Adrenal gland (tissue), 5 donors: ENCODE data around the gene OR5AU1.

Experiments used
- POLR2A ChIP-seq, 2 donors: fragments of 450-650 bp; IDR thresholded peaks; one replicate each; pipeline ENCODE4 v1.6.1; 2017; ENCODE audit warnings: antibody characterized with exemption in 2 of 2, mild to moderate bottlenecking in 2 of 2, moderate library complexity in 1 of 2
- TF ChIP-seq, protein P1 (sequence below), 6 experiments: fragments of 450-650 bp in 4 of 6; fragments of 200-600 bp in 2 of 6; sonication (generic) in 1 of 6; IDR thresholded peaks; 1 replicate in 5 of 6; 2 replicates in 1 of 6; pipeline versions ENCODE4 v1.5.1 to v1.8.0; 2016 to 2021; ENCODE audit warnings: antibody characterized with exemption in 6 of 6, mild to moderate bottlenecking in 2 of 6, moderate library complexity in 1 of 6
- donor health status: DM: no; HTN: no; CAD: no.

DNA sequence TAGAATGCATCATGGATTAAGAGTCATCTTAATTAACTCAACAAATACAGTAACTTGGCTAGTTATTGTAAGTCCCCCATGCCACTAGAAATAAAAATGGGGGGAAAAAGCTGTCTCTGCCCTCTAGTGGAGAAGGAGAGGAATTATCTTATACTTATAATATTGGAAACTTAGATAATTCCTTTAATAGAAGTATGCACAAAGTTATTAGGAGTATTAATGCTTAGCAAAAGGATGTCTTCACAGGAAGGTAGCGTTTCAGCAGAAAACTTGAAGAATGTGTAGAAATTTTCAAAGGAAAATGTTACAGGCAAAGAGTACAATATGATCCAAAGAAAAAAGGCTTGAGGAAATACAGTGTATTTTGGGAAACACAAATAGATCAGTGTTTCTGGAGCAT, 19.8 kb downstream of the OR5AU1 start:
- TF ChIP-seq, protein P1, sequence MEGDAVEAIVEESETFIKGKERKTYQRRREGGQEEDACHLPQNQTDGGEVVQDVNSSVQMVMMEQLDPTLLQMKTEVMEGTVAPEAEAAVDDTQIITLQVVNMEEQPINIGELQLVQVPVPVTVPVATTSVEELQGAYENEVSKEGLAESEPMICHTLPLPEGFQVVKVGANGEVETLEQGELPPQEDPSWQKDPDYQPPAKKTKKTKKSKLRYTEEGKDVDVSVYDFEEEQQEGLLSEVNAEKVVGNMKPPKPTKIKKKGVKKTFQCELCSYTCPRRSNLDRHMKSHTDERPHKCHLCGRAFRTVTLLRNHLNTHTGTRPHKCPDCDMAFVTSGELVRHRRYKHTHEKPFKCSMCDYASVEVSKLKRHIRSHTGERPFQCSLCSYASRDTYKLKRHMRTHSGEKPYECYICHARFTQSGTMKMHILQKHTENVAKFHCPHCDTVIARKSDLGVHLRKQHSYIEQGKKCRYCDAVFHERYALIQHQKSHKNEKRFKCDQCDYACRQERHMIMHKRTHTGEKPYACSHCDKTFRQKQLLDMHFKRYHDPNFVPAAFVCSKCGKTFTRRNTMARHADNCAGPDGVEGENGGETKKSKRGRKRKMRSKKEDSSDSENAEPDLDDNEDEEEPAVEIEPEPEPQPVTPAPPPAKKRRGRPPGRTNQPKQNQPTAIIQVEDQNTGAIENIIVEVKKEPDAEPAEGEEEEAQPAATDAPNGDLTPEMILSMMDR (IDR thresholded peaks at IDR 0.05) = peak; percentile 36 to 72 (median 63)
- TF ChIP-seq POLR2A (IDR thresholded peaks at IDR 0.05) = no peak
